Measurements from ENCODE around the gene ZBTB16. TPM values are rescaled to one million over a fixed set of nuclear protein-coding genes. Genes with fewer than 3 reads are reported as not detected.

Gene ZBTB16
- total and polyA plus RNA-seq, 2 of the 13 experiments (the other 11 are each of a cell fraction or from before 2014, with no cell fraction given): not detected

DNA sequence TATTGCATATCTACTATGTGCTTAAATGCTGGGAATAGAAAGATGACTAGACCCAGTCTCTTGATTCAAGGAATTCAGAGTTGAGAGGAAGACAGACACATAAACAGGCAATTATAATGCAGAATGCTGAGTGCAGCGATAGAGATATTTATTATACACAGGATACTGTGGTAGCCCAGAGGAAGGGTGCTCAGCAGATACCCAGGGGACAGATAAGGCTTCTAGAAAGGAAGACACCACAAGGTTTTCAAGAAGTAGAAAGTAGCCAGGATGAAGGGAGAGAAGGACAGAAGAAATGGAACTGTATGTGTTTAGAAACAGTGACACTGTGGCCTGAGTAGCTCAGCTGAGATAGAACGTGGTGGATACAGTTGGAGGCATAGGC is 157.3 kb downstream of the ZBTB16 start:
- POLR2A ChIA-PET: no interaction called here
- 48% methylated on average over 2 of the region's 2 CpGs for WGBS (ENCODE audit: low lambda C conversion rate)
- H3K79me2 ChIP-seq (ENCODE audit: insufficient read depth, low read length): no peaks in the 10 kb centered on the region
- in situ Hi-C loops (cut with HindIII; ENCODE audit: extremely low pct_ligation_motif_present, low pct_unique_long_range_greater_than_20kb) (no loop called here), intact Hi-C loops (cut with micrococcal nuclease; ENCODE audit: unreplicated experiment) (no loop called here)
- no peak overlapping the region for H3K4me3 ChIP-seq (replicated peaks in 1 of 3; ENCODE audit: insufficient read depth in 1 of 3, low read depth in 2 of 3, low read length in 3 of 3)
- no peak overlapping the region for H3K4me2 ChIP-seq (ENCODE audit: low read depth, low read length)
- H3K9me3 ChIP-seq (ENCODE audit: low read length): no peaks in the 10 kb centered on the region
- peaks cover 0 to under 1% of the 10 kb centered on the region in 2 experiments; a peak in 2 of 5 replicates for H3K27me3 ChIP-seq (ENCODE audit: control insufficient read depth in 1 of 2, insufficient read depth in 2 of 2, low read length in 2 of 2)
- FAIRE-seq (no peak), DNase-seq (ENCODE audit: low spot score) (no peak), ATAC-seq (no peak)
- H2AFZ ChIP-seq (ENCODE audit: low read length): no peak overlapping the region
- H4K20me1 ChIP-seq (ENCODE audit: insufficient read depth, low read length): no peaks in the 10 kb centered on the region
- no TSS peak for BruUV-seq (replicated peaks)
- TF ChIP-seq GATA4 (IDR thresholded peaks at IDR 0.05; ENCODE audit: borderline replicate concordance, low read depth): no peak
- TF ChIP-seq FOXK2 (IDR thresholded peaks at IDR 0.05): no peak
- no peak for TF ChIP-seq KLF16 (CRISPR knock-in tag; IDR thresholded peaks at IDR 0.05)
- TF ChIP-seq ONECUT2 (CRISPR knock-in tag; IDR thresholded peaks at IDR 0.05): no peak
- peaks cover 8% of the 10 kb centered on the region for H3K4me1 ChIP-seq (ENCODE audit: insufficient read depth, low read length)
- H3K36me3 ChIP-seq (replicated peaks in 1 of 2; ENCODE audit: control insufficient read depth in 1 of 2, insufficient read depth in 2 of 2, low read length in 2 of 2): no peaks in the 10 kb centered on the region
- no peak overlapping the region for H3K27ac ChIP-seq (ENCODE audit: extremely low read length, insufficient read depth, low read length)
- no peak overlapping the region for H3K9ac ChIP-seq (ENCODE audit: insufficient read depth, low read depth, low read length)
- CTCF ChIA-PET (ENCODE audit: low intra/inter-chr PET ratio, low total read pairs): no interaction called here

DNA sequence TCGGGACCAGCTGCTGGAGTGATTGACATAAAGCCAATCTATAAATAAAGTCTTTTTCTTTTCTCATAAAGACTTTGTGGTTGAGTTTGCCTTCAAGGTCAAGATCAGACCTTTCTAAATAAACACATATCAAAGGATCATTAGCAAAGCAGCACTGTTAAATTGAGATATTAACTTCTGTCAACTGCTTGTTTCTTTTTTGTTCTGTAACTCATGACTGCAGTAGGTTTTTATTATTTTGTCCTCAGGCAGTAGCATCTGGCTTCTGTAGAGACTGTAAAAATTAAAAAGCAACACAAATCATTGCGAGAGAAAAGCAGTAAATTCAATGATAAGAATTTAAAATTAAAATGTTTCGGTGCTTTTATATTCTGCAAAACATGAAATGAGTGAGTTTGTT is 159.0 kb downstream of the ZBTB16 start:
- no peaks in the 10 kb centered on the region for H3K4me1 ChIP-seq (ENCODE audit: insufficient read depth, low read length)
- DNase-seq (ENCODE audit: low spot score) (no peak), ATAC-seq (no peak), FAIRE-seq (no peak)
- no peaks in the 10 kb centered on the region for H3K36me3 ChIP-seq (replicated peaks in 1 of 2; ENCODE audit: control insufficient read depth in 1 of 2, insufficient read depth in 2 of 2, low read length in 2 of 2)
- intact Hi-C loops (cut with micrococcal nuclease; ENCODE audit: unreplicated experiment) (no loop called here), in situ Hi-C loops (cut with HindIII; ENCODE audit: extremely low pct_ligation_motif_present, low pct_unique_long_range_greater_than_20kb) (no loop called here)
- ChIA-PET POLR2A (no interaction called here), CTCF (ENCODE audit: low intra/inter-chr PET ratio, low total read pairs) (no interaction called here)
- no TSS peak for BruUV-seq (replicated peaks)
- H3K4me3 ChIP-seq (replicated peaks in 1 of 3; ENCODE audit: insufficient read depth in 1 of 3, low read depth in 2 of 3, low read length in 3 of 3): no peak overlapping the region
- no peak overlapping the region for H3K9ac ChIP-seq (ENCODE audit: insufficient read depth, low read depth, low read length)
- no peak overlapping the region for H2AFZ ChIP-seq (ENCODE audit: low read length)
- no peaks in the 10 kb centered on the region for H3K79me2 ChIP-seq (ENCODE audit: insufficient read depth, low read length)
- H3K9me3 ChIP-seq (ENCODE audit: low read length): no peaks in the 10 kb centered on the region
- no peak overlapping the region for H3K27ac ChIP-seq (ENCODE audit: extremely low read length, insufficient read depth, low read length)
- WGBS (ENCODE audit: low lambda C conversion rate): 8% methylated on average over 3 of the region's 3 CpGs
- no peak overlapping the region for H3K4me2 ChIP-seq (ENCODE audit: low read depth, low read length)
- no peaks in the 10 kb centered on the region for H4K20me1 ChIP-seq (ENCODE audit: insufficient read depth, low read length)
- no peaks in the 10 kb centered on the region; a peak in 1 of 5 replicates for H3K27me3 ChIP-seq (ENCODE audit: control insufficient read depth in 1 of 2, insufficient read depth in 2 of 2, low read length in 2 of 2)
- no peak for TF ChIP-seq SCMH1 (CRISPR knock-in tag; IDR thresholded peaks at IDR 0.05; ENCODE audit: borderline replicate concordance)
- TF ChIP-seq GTF2F1 (IDR thresholded peaks at IDR 0.05; ENCODE audit: low read length): no peak
- no peak for TF ChIP-seq ARNTL (CRISPR knock-in tag; IDR thresholded peaks at IDR 0.05)
- TF ChIP-seq, protein P1, sequence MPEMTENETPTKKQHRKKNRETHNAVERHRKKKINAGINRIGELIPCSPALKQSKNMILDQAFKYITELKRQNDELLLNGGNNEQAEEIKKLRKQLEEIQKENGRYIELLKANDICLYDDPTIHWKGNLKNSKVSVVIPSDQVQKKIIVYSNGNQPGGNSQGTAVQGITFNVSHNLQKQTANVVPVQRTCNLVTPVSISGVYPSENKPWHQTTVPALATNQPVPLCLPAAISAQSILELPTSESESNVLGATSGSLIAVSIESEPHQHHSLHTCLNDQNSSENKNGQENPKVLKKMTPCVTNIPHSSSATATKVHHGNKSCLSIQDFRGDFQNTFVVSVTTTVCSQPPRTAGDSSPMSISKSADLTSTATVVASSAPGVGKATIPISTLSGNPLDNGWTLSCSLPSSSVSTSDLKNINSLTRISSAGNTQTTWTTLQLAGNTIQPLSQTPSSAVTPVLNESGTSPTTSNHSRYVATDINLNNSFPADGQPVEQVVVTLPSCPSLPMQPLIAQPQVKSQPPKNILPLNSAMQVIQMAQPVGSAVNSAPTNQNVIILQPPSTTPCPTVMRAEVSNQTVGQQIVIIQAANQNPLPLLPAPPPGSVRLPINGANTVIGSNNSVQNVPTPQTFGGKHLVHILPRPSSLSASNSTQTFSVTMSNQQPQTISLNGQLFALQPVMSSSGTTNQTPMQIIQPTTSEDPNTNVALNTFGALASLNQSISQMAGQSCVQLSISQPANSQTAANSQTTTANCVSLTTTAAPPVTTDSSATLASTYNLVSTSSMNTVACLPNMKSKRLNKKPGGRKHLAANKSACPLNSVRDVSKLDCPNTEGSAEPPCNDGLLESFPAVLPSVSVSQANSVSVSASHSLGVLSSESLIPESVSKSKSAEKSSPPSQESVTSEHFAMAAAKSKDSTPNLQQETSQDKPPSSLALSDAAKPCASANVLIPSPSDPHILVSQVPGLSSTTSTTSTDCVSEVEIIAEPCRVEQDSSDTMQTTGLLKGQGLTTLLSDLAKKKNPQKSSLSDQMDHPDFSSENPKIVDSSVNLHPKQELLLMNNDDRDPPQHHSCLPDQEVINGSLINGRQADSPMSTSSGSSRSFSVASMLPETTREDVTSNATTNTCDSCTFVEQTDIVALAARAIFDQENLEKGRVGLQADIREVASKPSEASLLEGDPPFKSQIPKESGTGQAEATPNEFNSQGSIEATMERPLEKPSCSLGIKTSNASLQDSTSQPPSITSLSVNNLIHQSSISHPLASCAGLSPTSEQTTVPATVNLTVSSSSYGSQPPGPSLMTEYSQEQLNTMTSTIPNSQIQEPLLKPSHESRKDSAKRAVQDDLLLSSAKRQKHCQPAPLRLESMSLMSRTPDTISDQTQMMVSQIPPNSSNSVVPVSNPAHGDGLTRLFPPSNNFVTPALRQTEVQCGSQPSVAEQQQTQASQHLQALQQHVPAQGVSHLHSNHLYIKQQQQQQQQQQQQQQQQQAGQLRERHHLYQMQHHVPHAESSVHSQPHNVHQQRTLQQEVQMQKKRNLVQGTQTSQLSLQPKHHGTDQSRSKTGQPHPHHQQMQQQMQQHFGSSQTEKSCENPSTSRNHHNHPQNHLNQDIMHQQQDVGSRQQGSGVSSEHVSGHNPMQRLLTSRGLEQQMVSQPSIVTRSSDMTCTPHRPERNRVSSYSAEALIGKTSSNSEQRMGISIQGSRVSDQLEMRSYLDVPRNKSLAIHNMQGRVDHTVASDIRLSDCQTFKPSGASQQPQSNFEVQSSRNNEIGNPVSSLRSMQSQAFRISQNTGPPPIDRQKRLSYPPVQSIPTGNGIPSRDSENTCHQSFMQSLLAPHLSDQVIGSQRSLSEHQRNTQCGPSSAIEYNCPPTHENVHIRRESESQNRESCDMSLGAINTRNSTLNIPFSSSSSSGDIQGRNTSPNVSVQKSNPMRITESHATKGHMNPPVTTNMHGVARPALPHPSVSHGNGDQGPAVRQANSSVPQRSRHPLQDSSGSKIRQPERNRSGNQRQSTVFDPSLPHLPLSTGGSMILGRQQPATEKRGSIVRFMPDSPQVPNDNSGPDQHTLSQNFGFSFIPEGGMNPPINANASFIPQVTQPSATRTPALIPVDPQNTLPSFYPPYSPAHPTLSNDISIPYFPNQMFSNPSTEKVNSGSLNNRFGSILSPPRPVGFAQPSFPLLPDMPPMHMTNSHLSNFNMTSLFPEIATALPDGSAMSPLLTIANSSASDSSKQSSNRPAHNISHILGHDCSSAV (CRISPR knock-in tag; IDR thresholded peaks at IDR 0.05; ENCODE audit: borderline replicate concordance): no peak
- no peak for TF ChIP-seq ZNF292 (CRISPR knock-in tag; IDR thresholded peaks at IDR 0.05; ENCODE audit: borderline replicate concordance, low read depth)
- no peak for TF ChIP-seq ZNF563 (CRISPR knock-in tag; IDR thresholded peaks at IDR 0.05)
- TF ChIP-seq TAF15 (IDR thresholded peaks at IDR 0.05; ENCODE audit: low read depth, low read length, poor library complexity, severe bottlenecking): no peak
- no peak for TF ChIP-seq WIZ (CRISPR knock-in tag; IDR thresholded peaks at IDR 0.05)
- no peak for TF ChIP-seq TEAD3 (CRISPR knock-in tag; optimal IDR thresholded peaks at IDR 0.05; ENCODE audit: borderline replicate concordance)

All from HepG2 (cell line).